H1 (cell line): Measurements from ENCODE around the gene C2orf72. TPM values are rescaled to one million over a fixed set of nuclear protein-coding genes. Genes with fewer than 3 reads are reported as not detected.

Source experiments
- CTCF ChIA-PET: fragments of 300-600 bp; sonication (Branson Sonifier 250); formaldehyde crosslinking; loops from one replicate; lab custom pipeline; 2021; ENCODE audit not compliant: partially characterized antibody; lab: Charles Lee
- POLR2A ChIA-PET: fragments of 300-600 bp; sonication (Branson Sonifier 250); formaldehyde crosslinking; loops from one replicate; lab custom pipeline; 2021; ENCODE audit warnings: inconsistent platforms; ENCODE audit not compliant: partially characterized antibody; lab: Charles Lee
- DNase-seq, 2 experiments: peaks; one replicate each; pipeline versions ENCODE4 v3.0.0 to v3.0.0-alpha.2; 2010 to 2022; ENCODE audit warnings: low spot score in 2 of 2, low read depth in 1 of 2, mixed read lengths in 1 of 2
- FAIRE-seq: peaks from 2 replicates; lab custom pipeline; 2011; peaks lifted over from hg19 to GRCh38; lab: Jason Lieb, UNC
- H2AFZ ChIP-seq: 2 replicates; pipeline ENCODE4 v1.8.1; 2012; ENCODE audit warnings: low read length, inconsistent platforms
- H2AK5ac ChIP-seq: 2 replicates; pipeline ENCODE4 v1.6.1; 2013; ENCODE audit warnings: low read depth, low read length
- H2BK120ac ChIP-seq: replicated peaks from 2 replicates; pipeline ENCODE3; 2013; ENCODE audit warnings: low read depth, low read length, inconsistent platforms
- H2BK12ac ChIP-seq: 2 replicates; pipeline ENCODE4 v1.6.1; 2013; ENCODE audit warnings: low read depth, low read length
- H2BK15ac ChIP-seq: 2 replicates; pipeline ENCODE4 v1.6.1; 2013; ENCODE audit warnings: low read length
- H2BK20ac ChIP-seq: 2 replicates; pipeline ENCODE4 v1.6.1; 2013; ENCODE audit warnings: low read length
- H2BK5ac ChIP-seq: 2 replicates; pipeline ENCODE4 v1.6.1; 2013; ENCODE audit warnings: low read depth, low read length
- H3K14ac ChIP-seq: 2 replicates; pipeline ENCODE4 v1.6.1; 2013; ENCODE audit warnings: inconsistent platforms; ENCODE audit not compliant: insufficient read length
- H3K18ac ChIP-seq: 2 replicates; pipeline ENCODE4 v1.6.1; 2013; ENCODE audit warnings: low read length; ENCODE audit errors: extremely low read depth
- H3K23ac ChIP-seq: 2 replicates; pipeline ENCODE4 v1.6.1; 2013; ENCODE audit warnings: inconsistent platforms; ENCODE audit not compliant: insufficient read length
- H3K23me2 ChIP-seq: 2 replicates; pipeline ENCODE4 v1.6.1; 2013; ENCODE audit warnings: low read depth, low read length
- H3K27ac ChIP-seq: 2 replicates; pipeline ENCODE4 v1.6.1; 2011; ENCODE audit warnings: low read depth, low read length, inconsistent platforms
- H3K27me3 ChIP-seq, 4 experiments: replicated peaks in 1 of 4; 1 replicate in 1 of 4; 2 replicates in 3 of 4; pipeline versions ENCODE4 v1.6.1 to v1.8.1; 2011 to 2013; ENCODE audit warnings: low read length in 3 of 4, mild to moderate bottlenecking in 3 of 4, inconsistent platforms in 2 of 4, mixed read lengths in 2 of 4, moderate library complexity in 1 of 4; ENCODE audit not compliant: control insufficient read depth in 3 of 4, insufficient read depth in 3 of 4; ENCODE audit errors: extremely low read depth in 1 of 4
- H3K36me3 ChIP-seq, 4 experiments: 2 replicates each; pipeline versions ENCODE4 v1.6.1 to v1.8.1; 2011 to 2013; ENCODE audit warnings: mild to moderate bottlenecking in 4 of 4, low read length in 3 of 4, moderate library complexity in 2 of 4, control low read depth in 1 of 4, inconsistent platforms in 1 of 4; ENCODE audit not compliant: insufficient read depth in 4 of 4, control insufficient read depth in 2 of 4
- H3K4ac ChIP-seq: replicated peaks from 2 replicates; pipeline ENCODE3; 2013; ENCODE audit warnings: low read length, low read depth, mixed read lengths, inconsistent platforms; ENCODE audit not compliant: insufficient read length
- H3K4me1 ChIP-seq, 4 experiments: replicated peaks in 1 of 4; 1 replicate in 1 of 4; 2 replicates in 3 of 4; pipeline versions ENCODE4 v1.6.1 to v1.8.1; 2011 to 2013; ENCODE audit warnings: low read length in 3 of 4, inconsistent platforms in 2 of 4, mixed read lengths in 1 of 4; ENCODE audit not compliant: insufficient read depth in 4 of 4, control insufficient read depth in 3 of 4
- H3K4me2 ChIP-seq, 2 experiments: 2 replicates each; pipeline versions ENCODE4 v1.6.1 to v1.8.1; 2011 to 2013; ENCODE audit warnings: low read depth in 2 of 2, low read length in 2 of 2, control low read depth in 1 of 2, inconsistent platforms in 1 of 2, mild to moderate bottlenecking in 1 of 2; ENCODE audit not compliant: insufficient read depth in 1 of 2
- H3K4me3 ChIP-seq, 4 experiments: fragments of 200-600, 300-600 bp in 1 of 4; sonication (generic), shearing (Covaris generic), sonication (Bioruptor Twin) in 1 of 4; 2 replicates each; pipeline versions ENCODE4 v1.5.1 to v1.8.1; 2011 to 2016; ENCODE audit warnings: low read length in 4 of 4, low read depth in 3 of 4, control low read depth in 2 of 4, inconsistent platforms in 2 of 4, mild to moderate bottlenecking in 2 of 4, mixed read lengths in 1 of 4, moderate library complexity in 1 of 4; ENCODE audit not compliant: insufficient read depth in 2 of 4; ENCODE audit errors: extremely low read depth in 1 of 4
- H3K56ac ChIP-seq: replicated peaks from 2 replicates; pipeline ENCODE3; 2013; ENCODE audit warnings: low read depth, mild to moderate bottlenecking, mixed read lengths, low read length, inconsistent platforms; ENCODE audit not compliant: insufficient read length
- H3K79me1 ChIP-seq: 2 replicates; pipeline ENCODE4 v1.6.1; 2013; ENCODE audit warnings: low read depth, low read length, control low read depth
- H3K79me2 ChIP-seq, 2 experiments: 2 replicates each; pipeline versions ENCODE4 v1.6.1 to v1.8.1; 2012 to 2013; ENCODE audit warnings: low read length in 2 of 2, mild to moderate bottlenecking in 2 of 2, inconsistent platforms in 1 of 2; ENCODE audit not compliant: insufficient read depth in 2 of 2, control insufficient read depth in 1 of 2
- H3K9ac ChIP-seq, 4 experiments: replicated peaks in 1 of 4; 1 replicate in 1 of 4; 2 replicates in 3 of 4; pipeline versions ENCODE4 v1.6.1 to v1.8.1; 2011 to 2013; ENCODE audit warnings: low read depth in 3 of 4, low read length in 3 of 4, control low read depth in 2 of 4, mild to moderate bottlenecking in 2 of 4, moderate library complexity in 2 of 4, inconsistent platforms in 1 of 4; ENCODE audit errors: extremely low read depth in 1 of 4
- H3K9me3 ChIP-seq, 2 experiments: 2 replicates each; pipeline versions ENCODE4 v1.6.1 to v1.8.1; 2012 to 2013; ENCODE audit warnings: mild to moderate bottlenecking in 2 of 2, moderate library complexity in 2 of 2, control low read depth in 1 of 2, inconsistent platforms in 1 of 2, low read depth in 1 of 2, low read length in 1 of 2, mixed read lengths in 1 of 2; ENCODE audit not compliant: insufficient read depth in 2 of 2
- H4K20me1 ChIP-seq, 2 experiments: replicated peaks in 1 of 2; 2 replicates each; pipeline versions ENCODE3 to v1.8.1; 2011 to 2013; ENCODE audit warnings: inconsistent platforms in 2 of 2, low read length in 2 of 2, mild to moderate bottlenecking in 1 of 2; ENCODE audit not compliant: insufficient read depth in 2 of 2, control insufficient read depth in 1 of 2
- H4K5ac ChIP-seq: 2 replicates; pipeline ENCODE4 v1.6.1; 2013; ENCODE audit warnings: low read length, low read depth, mixed read lengths, inconsistent platforms; ENCODE audit not compliant: insufficient read length
- H4K8ac ChIP-seq: 2 replicates; pipeline ENCODE4 v1.8.0; 2013; ENCODE audit warnings: mild to moderate bottlenecking, moderate library complexity, low read length, inconsistent platforms; ENCODE audit not compliant: insufficient read depth; ENCODE audit errors: extremely low read depth
- H4K91ac ChIP-seq: replicated peaks from 2 replicates; pipeline ENCODE3; 2013; ENCODE audit warnings: low read length, mixed read lengths, inconsistent platforms; ENCODE audit not compliant: insufficient read length
- BCL11A ChIP-seq, 2 experiments: IDR thresholded peaks; one replicate each; pipeline ENCODE4 v1.6.1; 2011; ENCODE audit warnings: low read depth in 2 of 2, low read length in 2 of 2, mild to moderate bottlenecking in 2 of 2
- CEBPB ChIP-seq: IDR thresholded peaks from 2 replicates; pipeline ENCODE4 v1.6.1; 2012; ENCODE audit warnings: low read depth, low read length
- CHD1 ChIP-seq: IDR thresholded peaks from 2 replicates; pipeline ENCODE4 v1.6.1; 2012; ENCODE audit warnings: low read depth, low read length, improper control_type of control experiment
- FOSL1 ChIP-seq: IDR thresholded peaks from 2 replicates; pipeline ENCODE4 v1.6.1; 2011; ENCODE audit warnings: mild to moderate bottlenecking, low read depth, low read length, moderate library complexity; ENCODE audit not compliant: insufficient read depth
- GABPA ChIP-seq: IDR thresholded peaks from 2 replicates; pipeline ENCODE4 v1.6.1; 2011; ENCODE audit warnings: mild to moderate bottlenecking, low read length, moderate library complexity, borderline replicate concordance; ENCODE audit not compliant: insufficient read depth
- HDAC6 ChIP-seq: IDR thresholded peaks from one replicate; pipeline ENCODE4 v1.7.1; 2012; ENCODE audit warnings: low read depth, mild to moderate bottlenecking, inconsistent platforms, low read length, moderate library complexity
- KDM1A ChIP-seq: fragments of 200-600, 300-600 bp; sonication (generic); IDR thresholded peaks from 2 replicates; pipeline ENCODE4 v1.7.1; 2016; ENCODE audit warnings: mild to moderate bottlenecking, low read length, borderline replicate concordance
- MAFK ChIP-seq: IDR thresholded peaks from 2 replicates; pipeline ENCODE4 v1.6.1; 2012; ENCODE audit warnings: low read depth, mild to moderate bottlenecking, improper control_type of control experiment, low read length
- POLR2A ChIP-seq, 2 experiments: IDR thresholded peaks; 1 replicate in 1 of 2; 2 replicates in 1 of 2; pipeline ENCODE4 v1.6.1; 2011; ENCODE audit warnings: low read depth in 2 of 2, low read length in 2 of 2, mild to moderate bottlenecking in 2 of 2; ENCODE audit errors: control extremely low read depth in 1 of 2
- RBBP5 ChIP-seq: IDR thresholded peaks from 2 replicates; pipeline ENCODE4 v1.7.1; 2012; ENCODE audit warnings: low read depth, mild to moderate bottlenecking, inconsistent platforms, low read length, moderate library complexity, borderline replicate concordance
- RXRA ChIP-seq: IDR thresholded peaks from 2 replicates; pipeline ENCODE4 v1.6.1; 2011; ENCODE audit warnings: low read depth, mild to moderate bottlenecking, low read length, moderate library complexity; ENCODE audit not compliant: insufficient read depth
- TAF1 ChIP-seq: IDR thresholded peaks from 2 replicates; pipeline ENCODE4 v1.6.1; 2011; ENCODE audit warnings: mild to moderate bottlenecking, low read depth, low read length
- WGBS, 2 experiments: shearing (Covaris generic) in 1 of 2; methylation state at CpG; one replicate each; pipeline versions ENCODE4 v1.1.6 to v1.1.7; 2013 to 2015; ENCODE audit warnings: low lambda C conversion rate in 2 of 2, mixed read lengths in 2 of 2, inconsistent platforms in 1 of 2, low coverage in 1 of 2, missing lambda C conversion rate in 1 of 2; ENCODE audit not compliant: insufficient replicate concordance in 2 of 2, insufficient coverage in 1 of 2, insufficient read length in 1 of 2; ENCODE audit errors: extremely low coverage in 1 of 2, missing lambda C conversion rate in 1 of 2; 5-methylcytosine and 5-hydroxymethylcytosine counted together
- polyA plus RNA-seq, 7 experiments: library from polyadenylated mRNA; depleted of rRNA in 3 of 7; stranded (reverse) in 5 of 7; unstranded in 2 of 7; fragments of >200 nt in 5 of 7; fragments of 200-250 nt in 2 of 7; gene quantifications; 1 replicate in 5 of 7; 2 replicates in 1 of 7; 4 replicates in 1 of 7; pipeline versions ENCODE4 v1.2.1 to v1.2.3, GENCODE V29; 2011 to 2013; ENCODE audit warnings: missing spikeins in 2 of 7, mixed read lengths in 2 of 7
- total RNA-seq: library from RNA; stranded (reverse); fragmentation: NEBNext Ultra II Directional; extraction: Animal tissue kit (Norgen Biotek cat#: 25700); gene quantifications from 2 replicates; pipeline ENCODE4 v1.2.1, GENCODE V29; 2021
- TF ChIP-seq, protein P1 (sequence below): IDR thresholded peaks from 2 replicates; pipeline ENCODE4 v1.6.1; 2012; ENCODE audit warnings: low read length, inconsistent platforms

The C2orf72 gene
- total and polyA plus RNA-seq, 2 of the 8 experiments (the other 6 are each of a cell fraction or from before 2014, with no cell fraction given) = 1.1 to 1.7 TPM

DNA sequence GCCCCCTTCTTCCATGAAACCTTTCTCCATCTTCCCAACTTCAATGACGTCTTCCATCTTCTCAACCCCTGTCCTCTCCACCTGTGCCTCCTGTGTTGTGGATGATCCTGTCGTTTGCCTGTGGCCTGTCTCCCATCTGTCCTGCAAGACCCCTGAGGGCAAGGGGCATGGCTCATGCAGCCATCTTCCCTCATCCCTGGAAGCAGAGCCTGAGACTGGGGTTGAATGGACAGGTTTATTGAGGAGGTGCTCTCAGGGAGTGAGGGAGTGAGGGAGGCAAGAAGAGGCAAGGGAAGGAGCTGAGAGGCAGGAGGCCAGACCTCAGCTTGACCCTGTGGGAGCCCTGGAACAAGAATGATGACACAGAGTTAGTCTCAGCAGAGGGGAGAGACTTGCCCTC is 34.1 kb upstream of the C2orf72 start:
- no peak overlapping the region for H3K9ac ChIP-seq
- 0 out of 2 replicates have a peak overlapping the region, but pooled peaks have one; percentile 53 for H2AK5ac ChIP-seq
- no peak overlapping the region for H2BK5ac ChIP-seq
- no peak overlapping the region for H2BK120ac ChIP-seq
- no peak overlapping the region for H2BK15ac ChIP-seq
- H3K27me3 ChIP-seq = peaks cover 0 to 6% (median 3%) of the 10 kb centered on the region in 4 experiments; a peak in 3 of 7 replicates
- H3K56ac ChIP-seq = no peak overlapping the region
- H3K18ac ChIP-seq = no peak overlapping the region
- H4K8ac ChIP-seq = no peak overlapping the region
- H3K23ac ChIP-seq = no peak overlapping the region
- H3K79me2 ChIP-seq = no peaks in the 10 kb centered on the region
- no peak overlapping the region for H3K4me3 ChIP-seq
- no peak overlapping the region for H4K91ac ChIP-seq
- ChIA-PET POLR2A (no interaction called here), CTCF (interaction anchor here (1.0 to 2.1 kb wide), 9 partner anchors 19 to 179 kb away, joined by 3 to 5 read pairs (median 4); no protein-coding TSS in a partner anchor)
- peaks cover 10% of the 10 kb centered on the region; the same call in 1 of the 2 replicates for H3K23me2 ChIP-seq
- 87% methylated on average over 2 of the region's 2 CpGs; no CpG with 5 or more reads in 1 of the 2 experiments for WGBS, 2 experiments
- H3K9me3 ChIP-seq = peaks cover 3% of the 10 kb centered on the region in 2 experiments; a peak in 1 of 4 replicates
- no peak overlapping the region for H2AFZ ChIP-seq
- H3K4ac ChIP-seq = no peak overlapping the region
- no peak overlapping the region for H4K5ac ChIP-seq
- FAIRE-seq (no peak), DNase-seq (no peak)
- no peak overlapping the region for H2BK12ac ChIP-seq
- no peak overlapping the region for H3K4me2 ChIP-seq
- H3K79me1 ChIP-seq = no peaks in the 10 kb centered on the region
- H4K20me1 ChIP-seq = peaks cover 0 to 2% of the 10 kb centered on the region in 2 experiments
- no peak overlapping the region for H3K27ac ChIP-seq
- no peaks in the 10 kb centered on the region; a peak in 2 of 7 replicates for H3K4me1 ChIP-seq
- no peak overlapping the region for H3K14ac ChIP-seq
- no peaks in the 10 kb centered on the region for H3K36me3 ChIP-seq
- H2BK20ac ChIP-seq = no peak overlapping the region
- TF ChIP-seq MAFK = no peak
- TF ChIP-seq, protein P1, sequence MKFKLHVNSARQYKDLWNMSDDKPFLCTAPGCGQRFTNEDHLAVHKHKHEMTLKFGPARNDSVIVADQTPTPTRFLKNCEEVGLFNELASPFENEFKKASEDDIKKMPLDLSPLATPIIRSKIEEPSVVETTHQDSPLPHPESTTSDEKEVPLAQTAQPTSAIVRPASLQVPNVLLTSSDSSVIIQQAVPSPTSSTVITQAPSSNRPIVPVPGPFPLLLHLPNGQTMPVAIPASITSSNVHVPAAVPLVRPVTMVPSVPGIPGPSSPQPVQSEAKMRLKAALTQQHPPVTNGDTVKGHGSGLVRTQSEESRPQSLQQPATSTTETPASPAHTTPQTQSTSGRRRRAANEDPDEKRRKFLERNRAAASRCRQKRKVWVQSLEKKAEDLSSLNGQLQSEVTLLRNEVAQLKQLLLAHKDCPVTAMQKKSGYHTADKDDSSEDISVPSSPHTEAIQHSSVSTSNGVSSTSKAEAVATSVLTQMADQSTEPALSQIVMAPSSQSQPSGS = no peak
- TF ChIP-seq GABPA = no peak
- no peak for TF ChIP-seq HDAC6
- no peak for TF ChIP-seq POLR2A (IDR thresholded peaks at IDR 0.05; ENCODE audit: control extremely low read depth in 1 of 2, low read depth in 2 of 2, low read length in 2 of 2)
- TF ChIP-seq KDM1A = no peak
- no peak for TF ChIP-seq RXRA
- TF ChIP-seq CEBPB = no peak
- no peak for TF ChIP-seq TAF1
- TF ChIP-seq RBBP5 = no peak
- no peak for TF ChIP-seq FOSL1
- no peak for TF ChIP-seq CHD1
- no peak for TF ChIP-seq BCL11A (IDR thresholded peaks at IDR 0.05; ENCODE audit: low read depth in 2 of 2, low read length in 2 of 2)
